ENCODE measurements around the gene YLPM1. TPM values are rescaled to one million over a fixed set of nuclear protein-coding genes. Genes with fewer than 3 reads are reported as not detected.
A peak's percentile ranks its signal among the peaks of the same experiment; 100 is the strongest.

The YLPM1 gene
- total and polyA plus RNA-seq, 2 experiments from 2014 or later, result 39.6 to 50.2 TPM

DNA sequence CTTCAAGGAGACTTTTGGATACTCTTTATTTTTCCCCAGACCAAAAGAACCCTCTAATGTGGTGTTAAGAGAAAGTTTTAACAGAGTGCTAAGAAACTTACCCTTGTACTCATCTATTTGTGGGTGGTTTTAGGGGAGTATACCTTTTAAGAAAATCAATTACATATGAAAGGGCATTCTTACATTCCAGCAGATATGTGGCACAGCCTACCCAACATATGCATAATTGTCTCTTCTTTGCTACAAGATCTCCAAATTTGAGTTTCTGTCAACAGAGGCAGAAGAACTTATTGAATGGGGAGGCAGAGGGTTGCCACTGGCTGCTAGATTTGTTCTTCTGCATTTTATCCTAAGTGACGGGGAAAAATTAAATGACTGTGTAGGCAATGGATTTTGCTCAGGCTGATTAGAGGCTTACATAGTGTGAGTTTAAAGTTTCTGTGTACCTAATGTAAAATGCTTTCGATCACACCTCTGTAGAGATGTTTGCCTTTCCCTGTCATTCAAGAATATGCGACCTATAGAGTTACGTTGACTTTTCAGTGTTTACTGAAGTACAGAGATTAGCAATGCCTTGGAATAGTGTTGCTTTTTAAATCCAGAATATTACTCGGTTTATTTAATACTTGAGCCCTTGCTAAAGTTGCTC, 58.3 kb downstream of the YLPM1 start:
- DNase-seq (ENCODE audit: low read depth in 1 of 2, low spot score in 1 of 2), result no peak
- TF ChIP-seq, protein P1, sequence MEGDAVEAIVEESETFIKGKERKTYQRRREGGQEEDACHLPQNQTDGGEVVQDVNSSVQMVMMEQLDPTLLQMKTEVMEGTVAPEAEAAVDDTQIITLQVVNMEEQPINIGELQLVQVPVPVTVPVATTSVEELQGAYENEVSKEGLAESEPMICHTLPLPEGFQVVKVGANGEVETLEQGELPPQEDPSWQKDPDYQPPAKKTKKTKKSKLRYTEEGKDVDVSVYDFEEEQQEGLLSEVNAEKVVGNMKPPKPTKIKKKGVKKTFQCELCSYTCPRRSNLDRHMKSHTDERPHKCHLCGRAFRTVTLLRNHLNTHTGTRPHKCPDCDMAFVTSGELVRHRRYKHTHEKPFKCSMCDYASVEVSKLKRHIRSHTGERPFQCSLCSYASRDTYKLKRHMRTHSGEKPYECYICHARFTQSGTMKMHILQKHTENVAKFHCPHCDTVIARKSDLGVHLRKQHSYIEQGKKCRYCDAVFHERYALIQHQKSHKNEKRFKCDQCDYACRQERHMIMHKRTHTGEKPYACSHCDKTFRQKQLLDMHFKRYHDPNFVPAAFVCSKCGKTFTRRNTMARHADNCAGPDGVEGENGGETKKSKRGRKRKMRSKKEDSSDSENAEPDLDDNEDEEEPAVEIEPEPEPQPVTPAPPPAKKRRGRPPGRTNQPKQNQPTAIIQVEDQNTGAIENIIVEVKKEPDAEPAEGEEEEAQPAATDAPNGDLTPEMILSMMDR (IDR thresholded peaks at IDR 0.05; ENCODE audit: low read depth, low read length), result no peak
- H3K4me3 ChIP-seq, result no peak overlapping the region
- peaks cover 64% of the 10 kb centered on the region for H3K36me3 ChIP-seq
- no peaks in the 10 kb centered on the region for H3K9me3 ChIP-seq (ENCODE audit: low read depth)
- H3K27ac ChIP-seq, result no peak overlapping the region
- H3K27me3 ChIP-seq, result no peaks in the 10 kb centered on the region
- H3K4me1 ChIP-seq (ENCODE audit: low read depth), result no peaks in the 10 kb centered on the region

- DNase-seq (ENCODE audit: low read depth in 1 of 2, low spot score in 1 of 2), result peak in 1 of 2 donors; percentile 51
- Histone ChIP-seq H3K36me3 (peaks cover 51% of the 10 kb centered on the region), H3K27me3 (no peaks in the 10 kb centered on the region), H3K4me1 (ENCODE audit: low read depth) (no peaks in the 10 kb centered on the region), H3K9me3 (ENCODE audit: low read depth) (no peaks in the 10 kb centered on the region), H3K27ac (no peak overlapping the region), H3K4me3 (no peak overlapping the region)
- TF ChIP-seq, protein P1 (IDR thresholded peaks at IDR 0.05; ENCODE audit: low read depth, low read length), result no peak
Observed at GRCh38 chr14:74824997-74825396, 61.9 kb downstream of the YLPM1 start.

GRCh38 chr14:74826574-74826973, 63.5 kb downstream of the YLPM1 start:
- H3K4me3 ChIP-seq, result no peak overlapping the region
- no peak for DNase-seq (ENCODE audit: low read depth in 1 of 2, low spot score in 1 of 2)
- H3K27me3 ChIP-seq, result no peaks in the 10 kb centered on the region
- H3K9me3 ChIP-seq (ENCODE audit: low read depth), result no peaks in the 10 kb centered on the region
- H3K4me1 ChIP-seq (ENCODE audit: low read depth), result no peaks in the 10 kb centered on the region
- H3K36me3 ChIP-seq, result peaks cover 50% of the 10 kb centered on the region
- TF ChIP-seq, protein P1 (IDR thresholded peaks at IDR 0.05; ENCODE audit: low read depth, low read length), result no peak
- H3K27ac ChIP-seq, result no peak overlapping the region

- Histone ChIP-seq H3K4me3 (no peak overlapping the region), H3K9me3 (ENCODE audit: low read depth) (no peaks in the 10 kb centered on the region), H3K27ac (no peak overlapping the region), H3K36me3 (peaks cover 39% of the 10 kb centered on the region), H3K4me1 (ENCODE audit: low read depth) (no peaks in the 10 kb centered on the region), H3K27me3 (no peaks in the 10 kb centered on the region)
- DNase-seq (ENCODE audit: low read depth in 1 of 2, low spot score in 1 of 2), result no peak
- TF ChIP-seq, protein P1 (IDR thresholded peaks at IDR 0.05; ENCODE audit: low read depth, low read length), result no peak
Observed at GRCh38 chr14:74829251-74829650, 66.1 kb downstream of the YLPM1 start.

- no peaks in the 10 kb centered on the region for H3K27me3 ChIP-seq
- no peak overlapping the region for H3K4me3 ChIP-seq
- H3K36me3 ChIP-seq, result peaks cover 36% of the 10 kb centered on the region
- no peak for DNase-seq (ENCODE audit: low read depth in 1 of 2, low spot score in 1 of 2)
- no peaks in the 10 kb centered on the region for H3K4me1 ChIP-seq (ENCODE audit: low read depth)
- H3K9me3 ChIP-seq (ENCODE audit: low read depth), result no peaks in the 10 kb centered on the region
- TF ChIP-seq, protein P1 (IDR thresholded peaks at IDR 0.05; ENCODE audit: low read depth, low read length), result no peak
- no peak overlapping the region for H3K27ac ChIP-seq
Observed at GRCh38 chr14:74832849-74833248, 69.7 kb downstream of the YLPM1 start.
